Activated T-helper 1 cell treated with anti-CD3 and anti-CD28 coated beads, Interleukin-12 subunit alpha, Interleukin-12 subunit beta, Interleukin-2, Interleukin-4 antibody, amounts not matched to agents 30 ng/mL and 10 ng/mL and 1 ng/mL, durations not matched to agents 14 hours and 24 hours and 36 hours (primary cell): ENCODE data around the gene IL22RA2. TPM values are rescaled to one million over a fixed set of nuclear protein-coding genes. Genes with fewer than 3 reads are reported as not detected.

Source experiments
- DNase-seq: peaks from one replicate; pipeline ENCODE4 v3.0.0; 2021; ENCODE audit warnings: low spot score
- H3K27ac Mint-ChIP-seq: one replicate; pipeline ENCODE4 v1.8.0; 2021; ENCODE audit warnings: mild to moderate bottlenecking, mixed read lengths
- H3K27me3 Mint-ChIP-seq: one replicate; pipeline ENCODE4 v1.8.0; 2022; ENCODE audit warnings: mild to moderate bottlenecking, moderate library complexity, mixed read lengths; ENCODE audit not compliant: insufficient read depth
- H3K36me3 Mint-ChIP-seq: one replicate; pipeline ENCODE4 v1.8.0; 2021; ENCODE audit warnings: low read depth, mixed read lengths
- H3K4me1 Mint-ChIP-seq: one replicate; pipeline ENCODE4 v1.8.0; 2021; ENCODE audit warnings: low read depth, mixed read lengths
- H3K4me3 Mint-ChIP-seq: one replicate; pipeline ENCODE4 v1.8.0; 2021; ENCODE audit warnings: mild to moderate bottlenecking, moderate library complexity, mixed read lengths
- H3K9me3 Mint-ChIP-seq: one replicate; pipeline ENCODE4 v1.8.0; 2021; ENCODE audit warnings: mixed read lengths
- intact Hi-C: fragments of 100-400 bp; cut with micrococcal nuclease; formaldehyde crosslinking; loops from one replicate; pipeline ENCODE4 v1.15.1; 2024
- total RNA-seq: library from RNA; stranded (reverse); gene quantifications from 2 replicates; pipeline ENCODE4 v1.2.3, GENCODE V29; 2022

Gene IL22RA2
- total RNA-seq, 1 donor from 2014 or later: not detected

DNA sequence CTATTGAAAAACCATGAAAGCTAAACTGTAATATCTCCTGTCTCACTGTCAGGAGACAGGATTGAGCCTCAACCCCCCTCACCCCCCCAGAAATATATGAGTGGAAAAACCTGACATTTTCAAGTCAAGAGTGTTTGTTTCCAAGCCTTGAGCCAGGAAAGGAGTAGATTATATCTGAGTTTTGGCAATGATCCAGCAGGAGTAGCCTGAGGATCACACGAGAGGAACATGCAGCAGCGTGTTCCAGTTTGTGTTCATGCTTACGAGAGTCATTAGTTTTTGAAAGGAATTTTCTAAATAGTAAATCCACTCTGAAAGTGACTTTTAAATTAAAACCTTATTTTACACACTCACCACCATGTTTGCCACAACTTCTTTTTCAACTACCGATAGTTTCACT lies 15.8 kb downstream of the IL22RA2 start:
- intact Hi-C loops: loop anchor here (5.0 to 10.0 kb wide), 2 partner anchors 485 to 817 kb away; no protein-coding TSS in a partner anchor
- no peak overlapping the region for H3K27ac Mint-ChIP-seq
- no peak overlapping the region for H3K4me3 Mint-ChIP-seq
- no peak for DNase-seq
- peaks cover 9% of the 10 kb centered on the region for H3K27me3 Mint-ChIP-seq
- peaks cover 72% of the 10 kb centered on the region for H3K4me1 Mint-ChIP-seq
- H3K36me3 Mint-ChIP-seq: peaks cover 28% of the 10 kb centered on the region
- peaks cover 50% of the 10 kb centered on the region for H3K9me3 Mint-ChIP-seq

DNA sequence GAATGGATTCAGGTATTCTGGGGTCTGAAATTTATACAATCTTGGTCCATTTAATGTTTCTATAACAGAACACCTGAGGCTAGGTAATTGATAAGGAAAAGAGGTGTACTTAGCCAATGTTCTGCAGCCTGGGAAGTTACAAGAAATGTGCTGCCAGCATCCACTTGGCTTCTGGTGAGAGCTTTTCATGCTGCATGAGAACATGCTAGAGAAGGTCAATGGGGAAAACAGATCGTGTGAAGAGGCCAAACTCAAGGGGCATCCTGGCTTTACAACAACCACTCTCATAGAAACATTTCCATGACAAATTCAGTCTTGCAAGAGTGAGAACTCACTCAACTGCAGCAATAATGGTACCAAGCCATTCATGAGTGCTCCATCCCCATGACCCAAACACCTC lies 16.8 kb downstream of the IL22RA2 start:
- intact Hi-C loops: loop anchor here (1.0 to 10.0 kb wide), 5 partner anchors 9 to 818 kb away; partner anchors contain the start of gene IFNGR1
- Mint-ChIP-seq H3K27ac (no peak overlapping the region), H3K9me3 (peaks cover 54% of the 10 kb centered on the region), H3K4me1 (peaks cover 66% of the 10 kb centered on the region), H3K27me3 (peaks cover 9% of the 10 kb centered on the region), H3K4me3 (peak overlapping the region; percentile 13), H3K36me3 (peaks cover 34% of the 10 kb centered on the region)
- no peak for DNase-seq

DNA sequence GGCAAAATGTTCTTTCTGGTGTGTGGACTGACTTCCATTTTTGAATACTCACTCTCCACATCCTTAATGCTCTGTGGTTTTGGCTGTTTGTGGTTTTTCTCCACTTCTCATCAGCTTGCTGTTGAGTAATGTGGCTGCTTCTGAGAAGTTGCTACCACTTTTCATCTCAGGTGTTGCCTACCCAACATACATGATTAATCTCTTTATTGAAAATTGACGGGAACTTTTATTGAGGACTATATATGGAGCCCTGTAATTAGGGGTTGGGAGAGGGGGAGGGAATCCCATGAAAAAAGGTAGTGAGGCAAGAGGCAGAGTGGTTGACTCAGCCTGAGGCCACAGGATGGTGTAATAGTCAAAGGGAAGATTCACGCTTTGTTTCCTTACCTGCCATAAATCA lies 17.6 kb downstream of the IL22RA2 start:
- Mint-ChIP-seq H3K27me3 (peaks cover 9% of the 10 kb centered on the region), H3K4me1 (peaks cover 64% of the 10 kb centered on the region), H3K9me3 (peaks cover 63% of the 10 kb centered on the region), H3K36me3 (peaks cover 40% of the 10 kb centered on the region), H3K4me3 (peak overlapping the region; percentile 30), H3K27ac (peak overlapping the region; percentile 73)
- intact Hi-C loops: loop anchor here (1.0 to 10.0 kb wide), 8 partner anchors 9 to 819 kb away; partner anchors contain the start of gene IFNGR1
- DNase-seq: peak; percentile 63

DNA sequence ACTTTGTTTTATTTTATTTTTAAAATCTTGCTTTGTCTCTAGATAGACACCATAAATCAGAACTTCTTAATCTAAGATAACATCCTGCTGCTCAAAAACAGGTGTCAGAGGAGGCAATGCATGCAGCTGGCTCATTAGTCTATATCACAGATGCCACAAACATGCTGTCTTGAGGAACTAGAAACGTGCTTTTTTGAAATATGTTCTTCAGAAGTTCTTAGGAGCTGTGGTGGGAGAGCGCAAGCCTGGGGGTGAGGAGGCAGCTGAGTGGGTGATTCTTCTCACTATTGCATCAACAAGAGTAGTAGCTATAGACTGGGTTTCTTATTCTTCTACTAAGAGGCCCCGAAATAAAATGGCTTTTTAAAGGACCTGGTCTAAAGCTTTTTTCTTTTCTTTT lies 23.4 kb downstream of the IL22RA2 start:
- peaks cover 42% of the 10 kb centered on the region for H3K9me3 Mint-ChIP-seq
- peaks cover 18% of the 10 kb centered on the region for H3K4me1 Mint-ChIP-seq
- intact Hi-C loops: loop anchor here (5.0 to 10.0 kb wide), 2 partner anchors 47 to 825 kb away; no protein-coding TSS in a partner anchor
- peaks cover 7% of the 10 kb centered on the region for H3K27me3 Mint-ChIP-seq
- peaks cover 19% of the 10 kb centered on the region for H3K36me3 Mint-ChIP-seq
- H3K27ac Mint-ChIP-seq: no peak overlapping the region
- H3K4me3 Mint-ChIP-seq: no peak overlapping the region
- no peak for DNase-seq

DNA sequence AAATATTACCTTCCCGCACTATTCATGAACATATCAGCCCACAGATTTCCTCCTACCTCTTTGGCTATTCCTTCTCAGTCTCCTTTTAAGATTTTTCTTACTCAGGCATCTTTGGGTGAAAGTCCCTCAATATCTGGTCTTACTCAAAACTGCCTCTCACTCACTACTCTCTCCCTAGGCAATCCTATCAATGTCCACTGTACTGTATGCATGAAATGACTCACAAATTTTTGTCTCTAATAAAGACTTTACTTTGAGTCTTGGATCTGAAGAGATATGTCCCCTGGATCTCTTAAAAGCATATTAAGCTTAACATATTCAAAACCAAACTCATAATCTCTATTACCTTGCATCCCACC lies 24.4 kb downstream of the IL22RA2 start:
- peaks cover 33% of the 10 kb centered on the region for H3K9me3 Mint-ChIP-seq
- H3K36me3 Mint-ChIP-seq: peaks cover 19% of the 10 kb centered on the region
- intact Hi-C loops: no loop called here
- H3K4me3 Mint-ChIP-seq: no peak overlapping the region
- peaks cover 11% of the 10 kb centered on the region for H3K27me3 Mint-ChIP-seq
- no peak for DNase-seq
- H3K4me1 Mint-ChIP-seq: peaks cover 13% of the 10 kb centered on the region
- H3K27ac Mint-ChIP-seq: no peak overlapping the region

DNA sequence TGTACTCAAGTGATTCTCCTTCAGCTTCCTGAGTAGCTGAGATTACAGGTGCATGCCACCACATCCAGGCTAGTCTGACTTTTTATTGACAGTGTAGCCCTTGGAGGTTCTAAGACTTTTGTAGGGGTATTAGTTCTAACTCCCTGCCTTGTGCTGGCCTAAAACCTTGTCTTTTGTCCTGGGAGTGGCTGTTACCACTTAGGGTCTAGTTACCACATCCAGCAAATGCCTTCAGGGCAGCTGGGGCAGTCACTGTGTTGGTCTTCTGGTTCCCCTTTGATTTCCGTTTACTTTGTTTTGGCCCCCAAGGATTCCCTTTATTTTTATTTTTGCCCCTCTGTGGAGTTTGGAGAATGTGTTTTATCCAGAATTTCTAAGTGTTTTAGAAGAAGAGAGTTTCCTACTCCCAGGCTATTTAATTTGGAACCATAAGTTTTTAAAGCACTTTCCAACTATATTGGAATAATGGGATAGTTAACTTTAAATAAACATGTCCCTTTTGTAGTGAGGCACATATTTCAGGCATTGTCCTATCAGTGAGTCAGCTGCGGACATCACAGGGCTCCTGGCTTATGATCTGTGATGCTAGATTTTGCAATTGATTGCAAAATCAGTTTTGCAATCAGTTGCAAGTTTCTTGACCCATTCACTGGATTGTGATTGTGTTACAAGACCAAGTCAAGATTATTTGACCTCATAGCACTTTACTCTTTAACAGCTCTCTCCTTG lies 25.0 kb downstream of the IL22RA2 start:
- H3K36me3 Mint-ChIP-seq: peaks cover 17% of the 10 kb centered on the region
- H3K27ac Mint-ChIP-seq: no peak overlapping the region
- no peak for DNase-seq
- peaks cover 8% of the 10 kb centered on the region for H3K4me1 Mint-ChIP-seq
- H3K9me3 Mint-ChIP-seq: peaks cover 27% of the 10 kb centered on the region
- H3K4me3 Mint-ChIP-seq: no peak overlapping the region
- intact Hi-C loops: no loop called here
- peaks cover 9% of the 10 kb centered on the region for H3K27me3 Mint-ChIP-seq

DNA sequence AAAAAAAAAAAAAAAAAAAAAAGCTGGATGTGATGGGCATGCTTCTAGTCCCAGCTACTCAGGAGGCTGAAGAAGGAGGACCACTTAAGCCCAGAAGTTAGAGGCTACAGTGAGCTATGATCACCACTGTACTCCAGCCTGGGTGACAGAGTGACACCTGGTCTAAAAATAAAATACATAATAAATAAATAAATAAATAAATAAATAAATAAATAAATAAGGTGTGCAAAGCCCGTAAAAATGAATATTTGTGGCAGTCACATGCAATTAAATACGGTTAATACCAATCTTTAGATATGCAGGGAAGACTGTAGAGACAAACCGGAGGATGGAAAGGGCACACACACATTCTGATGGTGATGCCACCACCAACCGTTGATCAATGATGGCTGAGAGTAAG lies 26.2 kb downstream of the IL22RA2 start:
- intact Hi-C loops: no loop called here
- Mint-ChIP-seq H3K9me3 (peaks cover 14% of the 10 kb centered on the region), H3K4me1 (peaks cover 6% of the 10 kb centered on the region), H3K27me3 (peaks cover 8% of the 10 kb centered on the region), H3K27ac (no peak overlapping the region), H3K4me3 (no peak overlapping the region), H3K36me3 (peaks cover 11% of the 10 kb centered on the region)
- DNase-seq: no peak

DNA sequence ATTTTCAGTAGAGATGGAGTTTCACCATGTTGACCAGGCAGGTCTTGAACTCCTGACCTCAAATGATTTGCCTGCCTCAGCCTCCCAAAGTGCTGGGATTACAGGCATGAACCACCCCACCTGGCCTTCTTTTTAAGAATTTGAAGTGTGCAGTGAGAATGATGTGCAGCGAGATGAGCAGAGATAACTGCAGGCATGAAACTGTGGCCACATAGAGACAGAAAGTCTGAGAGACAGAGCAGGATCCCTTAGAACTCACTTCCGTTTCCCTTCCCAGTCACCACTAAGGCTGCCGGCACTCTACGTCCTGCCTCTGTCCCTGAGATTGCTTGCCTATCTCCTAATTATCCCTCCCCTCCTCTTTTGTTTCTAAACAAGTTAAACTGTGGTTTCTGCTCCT lies 27.2 kb downstream of the IL22RA2 start:
- H3K27ac Mint-ChIP-seq: no peak overlapping the region
- H3K36me3 Mint-ChIP-seq: peaks cover 6% of the 10 kb centered on the region
- peaks cover 5% of the 10 kb centered on the region for H3K9me3 Mint-ChIP-seq
- no peak overlapping the region for H3K4me3 Mint-ChIP-seq
- DNase-seq: no peak
- intact Hi-C loops: no loop called here
- H3K4me1 Mint-ChIP-seq: peaks cover 4% of the 10 kb centered on the region
- H3K27me3 Mint-ChIP-seq: peaks cover 8% of the 10 kb centered on the region

DNA sequence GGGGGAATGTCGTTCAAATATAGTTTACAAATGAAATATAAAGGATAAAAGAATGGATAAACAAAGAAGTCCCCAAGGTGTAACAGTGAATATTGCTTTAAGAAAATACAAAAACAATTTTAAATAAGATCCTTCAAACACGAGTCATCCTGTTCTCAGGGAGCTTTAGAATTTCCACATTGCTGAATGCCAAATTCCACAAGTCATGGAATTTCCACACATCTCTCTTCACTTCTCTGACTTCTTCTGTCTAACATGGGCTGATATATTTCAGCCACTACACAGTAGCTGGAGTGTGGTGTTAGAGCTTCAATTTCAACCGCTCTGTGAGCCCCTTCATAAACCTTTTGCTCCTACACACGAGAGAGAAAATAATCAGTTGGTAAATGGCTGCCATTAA lies 28.0 kb downstream of the IL22RA2 start:
- no peak overlapping the region for H3K4me3 Mint-ChIP-seq
- H3K4me1 Mint-ChIP-seq: no peaks in the 10 kb centered on the region
- H3K9me3 Mint-ChIP-seq: no peaks in the 10 kb centered on the region
- H3K27ac Mint-ChIP-seq: no peak overlapping the region
- peaks cover 8% of the 10 kb centered on the region for H3K27me3 Mint-ChIP-seq
- H3K36me3 Mint-ChIP-seq: peaks cover 2% of the 10 kb centered on the region
- intact Hi-C loops: no loop called here
- no peak for DNase-seq

DNA sequence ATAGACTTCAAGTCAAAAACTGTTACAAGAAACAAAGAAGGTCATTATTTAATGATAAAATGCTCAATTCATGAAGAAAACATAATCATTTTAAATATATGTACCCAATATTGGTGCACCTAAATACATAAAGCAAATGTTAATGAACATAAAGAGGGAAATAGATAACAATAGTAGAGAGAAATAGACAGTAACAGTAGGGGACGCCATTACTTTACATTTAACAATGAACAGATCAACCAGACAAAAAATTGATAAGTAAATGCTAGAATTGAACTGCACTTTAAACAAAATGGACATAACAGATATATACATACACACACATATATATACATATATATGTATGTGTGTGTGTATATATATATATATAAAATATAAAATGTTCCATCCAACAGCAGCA lies 37.4 kb downstream of the IL22RA2 start:
- Mint-ChIP-seq H3K27ac (no peak overlapping the region), H3K27me3 (peaks cover 22% of the 10 kb centered on the region), H3K4me3 (no peak overlapping the region), H3K9me3 (peaks cover 34% of the 10 kb centered on the region), H3K4me1 (peaks cover 6% of the 10 kb centered on the region), H3K36me3 (peaks cover 11% of the 10 kb centered on the region)
- intact Hi-C loops: loop anchor here (2.0 kb wide), 1 partner anchor 179 kb away; no protein-coding TSS in a partner anchor
- DNase-seq: no peak

DNA sequence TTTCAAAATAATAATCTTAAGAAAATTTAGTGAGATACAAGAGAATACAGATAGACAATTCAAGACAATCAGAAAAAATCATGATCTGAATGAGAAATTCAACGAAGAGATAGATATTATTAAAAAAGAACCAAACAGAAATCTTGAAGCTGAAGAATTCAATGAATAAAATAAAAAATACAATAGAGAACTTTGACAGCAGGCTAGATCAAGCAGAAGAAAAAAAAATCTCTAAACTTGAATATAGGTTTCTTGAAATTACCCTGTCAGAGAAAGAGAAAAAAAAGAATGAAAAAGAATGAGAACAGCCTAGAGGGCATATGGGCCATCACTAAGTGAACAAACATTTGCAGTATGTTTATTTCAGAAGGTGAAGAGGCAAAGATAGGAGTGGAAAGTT lies 39.0 kb downstream of the IL22RA2 start:
- intact Hi-C loops: no loop called here

DNA sequence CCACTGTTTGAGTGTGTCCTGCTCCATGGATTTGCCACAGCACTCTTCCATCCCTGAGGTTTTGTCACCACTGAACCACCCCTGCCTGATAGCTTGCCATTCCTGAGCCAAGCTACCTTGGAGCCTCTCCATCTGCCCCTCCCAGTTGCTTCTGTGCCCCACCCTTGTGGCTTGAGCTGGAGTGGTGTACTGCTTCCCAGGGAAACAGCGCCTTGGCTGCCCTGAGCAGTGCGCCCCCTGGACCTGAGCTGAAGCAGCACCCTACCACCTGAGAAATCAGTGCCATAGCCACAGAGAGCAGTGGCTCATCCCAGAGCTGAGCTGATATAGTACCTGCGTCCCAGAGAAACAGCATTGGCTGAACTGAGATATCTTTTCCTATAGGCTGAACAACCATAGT lies 40.3 kb downstream of the IL22RA2 start:
- Mint-ChIP-seq H3K9me3 (peaks cover 38% of the 10 kb centered on the region), H3K4me3 (no peak overlapping the region), H3K27ac (no peak overlapping the region), H3K4me1 (peaks cover 6% of the 10 kb centered on the region), H3K36me3 (peaks cover 11% of the 10 kb centered on the region), H3K27me3 (peaks cover 25% of the 10 kb centered on the region)
- no peak for DNase-seq
- intact Hi-C loops: no loop called here

More for the DNA sequence above, 39.0 kb downstream of the IL22RA2 start:
- Mint-ChIP-seq H3K9me3 (peaks cover 33% of the 10 kb centered on the region), H3K36me3 (peaks cover 11% of the 10 kb centered on the region), H3K27me3 (peaks cover 24% of the 10 kb centered on the region), H3K4me3 (no peak overlapping the region), H3K27ac (no peak overlapping the region), H3K4me1 (peaks cover 6% of the 10 kb centered on the region)
- DNase-seq: no peak

DNA sequence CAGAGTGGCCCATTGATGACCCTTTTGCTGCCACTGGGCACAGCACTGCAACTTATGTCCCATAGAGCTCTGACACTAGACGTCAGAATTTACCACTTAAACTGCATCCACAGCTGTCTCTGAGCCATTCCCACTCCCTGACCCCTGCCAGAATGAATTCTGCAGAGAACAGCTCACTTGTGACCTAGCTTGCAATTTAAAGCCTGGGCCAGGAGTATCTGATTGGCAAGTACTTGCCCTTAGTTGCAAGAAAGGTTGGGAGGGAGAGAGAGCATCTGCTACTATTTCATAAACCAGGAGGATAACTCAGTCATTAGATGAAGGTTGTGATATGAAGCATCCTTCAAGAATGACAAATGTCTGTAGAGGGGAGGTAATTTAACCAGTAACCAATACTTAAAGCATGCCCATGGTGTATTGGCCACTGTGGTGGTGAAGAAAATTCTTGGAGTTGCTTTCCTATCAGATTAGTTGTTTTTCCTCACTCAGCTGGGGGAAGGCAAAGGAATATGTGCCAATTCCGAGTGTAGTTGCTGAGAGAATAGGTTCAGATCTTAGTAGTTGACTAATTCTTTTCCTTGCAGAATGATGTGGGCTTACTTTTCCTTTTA lies 46.5 kb downstream of the IL22RA2 start:
- Mint-ChIP-seq H3K9me3 (peaks cover 16% of the 10 kb centered on the region), H3K27ac (no peak overlapping the region), H3K4me3 (no peak overlapping the region), H3K4me1 (peaks cover 7% of the 10 kb centered on the region), H3K27me3 (peaks cover 19% of the 10 kb centered on the region), H3K36me3 (peaks cover 3% of the 10 kb centered on the region)
- intact Hi-C loops: no loop called here
- no peak for DNase-seq
